GM12865 (cell line): ENCODE data around the gene DDX60.
A peak's percentile ranks its signal among the peaks of the same experiment; 100 is the strongest.

Experiments used
- DNase-seq: peaks from one replicate; pipeline ENCODE4 v3.0.0; 2010; ENCODE audit warnings: low read depth
- H3K4me3 ChIP-seq: 2 replicates; pipeline ENCODE4 v1.5.1; 2011; ENCODE audit warnings: mild to moderate bottlenecking, low read depth, low read length, control low read depth
- TF ChIP-seq, protein P1 (sequence below): IDR thresholded peaks from 2 replicates; pipeline ENCODE4 v1.5.1; 2011; ENCODE audit warnings: low read length, control low read depth, low read depth, inconsistent platforms; ENCODE audit not compliant: insufficient read depth; ENCODE audit errors: missing control alignments

Gene DDX60, protein sequence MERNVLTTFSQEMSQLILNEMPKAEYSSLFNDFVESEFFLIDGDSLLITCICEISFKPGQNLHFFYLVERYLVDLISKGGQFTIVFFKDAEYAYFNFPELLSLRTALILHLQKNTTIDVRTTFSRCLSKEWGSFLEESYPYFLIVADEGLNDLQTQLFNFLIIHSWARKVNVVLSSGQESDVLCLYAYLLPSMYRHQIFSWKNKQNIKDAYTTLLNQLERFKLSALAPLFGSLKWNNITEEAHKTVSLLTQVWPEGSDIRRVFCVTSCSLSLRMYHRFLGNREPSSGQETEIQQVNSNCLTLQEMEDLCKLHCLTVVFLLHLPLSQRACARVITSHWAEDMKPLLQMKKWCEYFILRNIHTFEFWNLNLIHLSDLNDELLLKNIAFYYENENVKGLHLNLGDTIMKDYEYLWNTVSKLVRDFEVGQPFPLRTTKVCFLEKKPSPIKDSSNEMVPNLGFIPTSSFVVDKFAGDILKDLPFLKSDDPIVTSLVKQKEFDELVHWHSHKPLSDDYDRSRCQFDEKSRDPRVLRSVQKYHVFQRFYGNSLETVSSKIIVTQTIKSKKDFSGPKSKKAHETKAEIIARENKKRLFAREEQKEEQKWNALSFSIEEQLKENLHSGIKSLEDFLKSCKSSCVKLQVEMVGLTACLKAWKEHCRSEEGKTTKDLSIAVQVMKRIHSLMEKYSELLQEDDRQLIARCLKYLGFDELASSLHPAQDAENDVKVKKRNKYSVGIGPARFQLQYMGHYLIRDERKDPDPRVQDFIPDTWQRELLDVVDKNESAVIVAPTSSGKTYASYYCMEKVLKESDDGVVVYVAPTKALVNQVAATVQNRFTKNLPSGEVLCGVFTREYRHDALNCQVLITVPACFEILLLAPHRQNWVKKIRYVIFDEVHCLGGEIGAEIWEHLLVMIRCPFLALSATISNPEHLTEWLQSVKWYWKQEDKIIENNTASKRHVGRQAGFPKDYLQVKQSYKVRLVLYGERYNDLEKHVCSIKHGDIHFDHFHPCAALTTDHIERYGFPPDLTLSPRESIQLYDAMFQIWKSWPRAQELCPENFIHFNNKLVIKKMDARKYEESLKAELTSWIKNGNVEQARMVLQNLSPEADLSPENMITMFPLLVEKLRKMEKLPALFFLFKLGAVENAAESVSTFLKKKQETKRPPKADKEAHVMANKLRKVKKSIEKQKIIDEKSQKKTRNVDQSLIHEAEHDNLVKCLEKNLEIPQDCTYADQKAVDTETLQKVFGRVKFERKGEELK (N-terminal part only)

DNA sequence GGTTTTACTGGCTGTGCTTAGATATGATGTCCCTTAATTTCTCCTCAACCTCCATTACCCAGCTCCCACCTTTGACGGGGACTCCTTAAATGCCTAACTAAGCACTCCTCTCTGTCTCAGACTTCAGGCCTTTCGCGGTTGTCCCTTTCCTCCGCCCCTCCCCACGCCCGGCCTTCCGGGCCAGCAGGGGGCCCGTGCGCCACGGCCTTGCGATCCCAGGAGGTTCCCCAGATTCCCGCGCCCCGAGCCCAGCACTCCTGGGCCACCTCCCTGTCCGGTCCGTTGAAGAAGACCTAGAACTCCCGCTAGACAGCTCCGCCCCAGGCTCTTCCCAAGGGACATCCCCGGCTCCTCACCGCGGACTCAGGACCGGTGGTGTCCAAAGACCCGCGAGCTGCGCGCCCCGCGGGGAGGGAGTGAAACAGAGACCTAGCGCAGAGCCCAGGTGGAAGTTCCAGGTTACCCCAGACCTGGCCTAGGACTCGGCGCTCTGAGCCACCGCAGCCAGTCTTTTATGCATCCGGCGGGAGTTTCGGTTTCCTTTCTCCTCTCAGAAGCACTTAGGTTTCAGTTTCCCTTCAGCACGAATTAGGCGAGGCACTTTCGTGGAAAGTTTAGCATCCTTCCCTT is at the start of gene DDX60:
DDX60 (minus strand) TSS at position 487 of the 630 bp plus-strand sequence. CDS start 7,493 bp downstream, outside the sequence.
- DNase-seq: peak; percentile 88
- peak within 1 kb of the TSS; percentile 73 for H3K4me3 ChIP-seq
- TF ChIP-seq, protein P1, sequence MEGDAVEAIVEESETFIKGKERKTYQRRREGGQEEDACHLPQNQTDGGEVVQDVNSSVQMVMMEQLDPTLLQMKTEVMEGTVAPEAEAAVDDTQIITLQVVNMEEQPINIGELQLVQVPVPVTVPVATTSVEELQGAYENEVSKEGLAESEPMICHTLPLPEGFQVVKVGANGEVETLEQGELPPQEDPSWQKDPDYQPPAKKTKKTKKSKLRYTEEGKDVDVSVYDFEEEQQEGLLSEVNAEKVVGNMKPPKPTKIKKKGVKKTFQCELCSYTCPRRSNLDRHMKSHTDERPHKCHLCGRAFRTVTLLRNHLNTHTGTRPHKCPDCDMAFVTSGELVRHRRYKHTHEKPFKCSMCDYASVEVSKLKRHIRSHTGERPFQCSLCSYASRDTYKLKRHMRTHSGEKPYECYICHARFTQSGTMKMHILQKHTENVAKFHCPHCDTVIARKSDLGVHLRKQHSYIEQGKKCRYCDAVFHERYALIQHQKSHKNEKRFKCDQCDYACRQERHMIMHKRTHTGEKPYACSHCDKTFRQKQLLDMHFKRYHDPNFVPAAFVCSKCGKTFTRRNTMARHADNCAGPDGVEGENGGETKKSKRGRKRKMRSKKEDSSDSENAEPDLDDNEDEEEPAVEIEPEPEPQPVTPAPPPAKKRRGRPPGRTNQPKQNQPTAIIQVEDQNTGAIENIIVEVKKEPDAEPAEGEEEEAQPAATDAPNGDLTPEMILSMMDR: peak; percentile 29

DNA sequence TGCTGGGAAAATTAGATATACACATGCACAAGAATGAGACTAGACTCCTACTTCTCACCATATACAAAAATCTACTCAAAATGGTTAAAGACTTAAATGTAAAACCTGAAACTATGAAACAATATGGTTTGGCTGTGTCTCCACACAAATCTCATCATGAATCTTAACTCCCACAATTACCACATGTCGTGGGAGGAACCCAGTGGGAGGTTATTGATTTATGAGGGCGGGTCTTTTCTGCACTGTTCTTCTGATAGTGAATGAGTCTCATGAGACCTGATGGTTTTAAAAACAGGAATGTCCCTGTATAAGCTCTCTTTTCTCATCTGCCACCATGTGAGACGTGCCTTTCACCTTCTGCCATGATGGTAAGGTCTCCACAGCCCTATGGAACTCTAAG is 48.5 kb upstream of the DDX60 start:
- TF ChIP-seq, protein P1: no peak
- H3K4me3 ChIP-seq: no peak overlapping the region
- no peak for DNase-seq

DNA sequence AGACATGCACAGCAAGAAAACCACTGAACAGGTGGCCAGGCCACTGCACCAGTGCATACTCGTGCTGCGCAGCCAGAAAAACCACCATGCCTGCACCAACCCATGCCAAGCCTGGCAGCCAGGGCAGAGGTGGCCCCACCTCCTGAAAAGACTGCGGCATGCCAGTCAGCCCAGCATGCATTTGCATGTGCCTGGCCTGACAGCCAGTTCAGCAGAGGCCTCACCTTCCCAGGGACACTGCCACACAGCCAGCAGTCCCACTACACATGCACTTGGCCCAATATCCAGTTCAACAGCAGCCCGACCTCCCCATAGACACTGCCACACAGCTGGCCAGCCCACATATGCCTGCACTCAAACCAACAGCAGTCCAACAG is 43.5 kb upstream of the DDX60 start:
- H3K4me3 ChIP-seq: no peak overlapping the region

DNA sequence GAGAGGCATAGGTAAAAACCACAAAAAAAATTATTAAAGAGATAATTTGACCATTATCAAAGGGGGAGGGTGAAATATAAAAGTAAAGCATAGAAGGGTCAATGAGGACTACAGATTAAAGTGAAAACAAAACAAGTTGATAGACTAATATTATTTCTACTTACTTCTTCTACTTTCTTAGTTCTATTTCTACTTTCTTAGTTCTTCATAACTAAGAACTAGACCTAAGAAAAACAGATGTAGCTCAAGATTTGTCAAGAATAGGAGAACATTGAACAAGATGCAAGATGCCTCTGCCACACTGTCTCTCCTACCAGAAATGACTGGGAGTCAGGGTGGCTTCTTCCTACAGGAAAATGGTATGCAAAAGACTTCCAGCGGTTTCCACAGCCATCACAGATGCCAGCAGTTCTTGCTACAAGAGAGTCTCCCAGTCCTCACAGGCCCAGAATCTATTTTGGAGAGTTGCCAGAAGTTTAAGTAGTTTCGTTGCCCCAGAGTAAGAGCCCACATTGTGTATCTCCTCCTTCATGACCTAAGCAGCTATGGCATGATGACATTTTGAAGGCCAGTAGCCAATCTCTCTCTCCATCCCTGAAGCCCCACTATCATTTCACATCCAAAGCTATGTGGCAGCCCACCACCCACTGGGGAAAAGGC is 42.9 kb upstream of the DDX60 start:
- DNase-seq: no peak
- TF ChIP-seq, protein P1: no peak
- no peak overlapping the region for H3K4me3 ChIP-seq

More for the DNA sequence above, 43.5 kb upstream of the DDX60 start:
- no peak for DNase-seq
- TF ChIP-seq, protein P1: no peak

DNA sequence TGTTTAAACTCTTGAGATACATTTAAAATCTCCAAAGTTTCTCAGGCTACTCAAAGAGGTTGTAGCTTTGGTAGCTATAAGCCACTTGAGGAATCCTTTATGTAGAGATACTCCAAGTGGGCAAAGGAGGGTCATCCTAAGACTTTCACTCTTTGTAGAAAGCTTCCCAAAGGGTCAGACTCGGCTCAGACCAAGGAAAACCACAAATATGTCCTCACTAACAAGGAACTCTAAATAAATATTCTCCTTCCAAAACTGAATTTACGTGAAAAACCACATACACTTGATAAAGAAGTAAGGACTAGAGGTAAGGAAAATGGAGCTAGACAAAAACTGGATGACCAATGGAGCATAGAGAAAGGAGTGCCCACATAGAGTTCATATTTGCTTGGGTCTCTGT is 41.7 kb upstream of the DDX60 start:
- TF ChIP-seq, protein P1: no peak
- H3K4me3 ChIP-seq: no peak overlapping the region
- no peak for DNase-seq

DNA sequence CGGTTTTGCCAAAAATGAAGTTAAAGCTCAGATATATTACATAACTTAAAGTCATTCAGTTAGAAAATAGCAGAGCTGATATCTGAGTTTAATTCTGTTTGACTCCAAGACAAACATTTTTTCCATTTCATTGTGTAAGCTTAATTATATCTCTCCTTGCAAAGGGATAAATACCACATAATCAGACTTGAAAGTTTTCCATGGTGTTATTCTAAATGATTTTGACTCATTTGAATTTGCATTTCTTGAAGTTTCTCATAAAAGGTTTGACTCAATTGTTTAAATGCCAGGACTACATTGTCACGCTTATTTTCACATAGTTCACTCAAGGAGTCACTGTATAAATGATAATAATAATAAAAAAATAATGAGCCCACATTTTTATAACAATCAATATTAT is 39.4 kb upstream of the DDX60 start:
- TF ChIP-seq, protein P1: no peak
- no peak for DNase-seq

More for the DNA sequence above, 39.4 kb upstream of the DDX60 start:
- no peak overlapping the region for H3K4me3 ChIP-seq
